NAMALWA (cell line): ENCODE data around the gene LMCD1.
A peak's percentile ranks its signal among the peaks of the same experiment; 100 is the strongest.

ENCODE experiments used
- DNase-seq: peaks from one replicate; pipeline ENCODE4 v3.0.0-alpha.2; 2015; ENCODE audit warnings: low spot score

LMCD1 gene

DNA sequence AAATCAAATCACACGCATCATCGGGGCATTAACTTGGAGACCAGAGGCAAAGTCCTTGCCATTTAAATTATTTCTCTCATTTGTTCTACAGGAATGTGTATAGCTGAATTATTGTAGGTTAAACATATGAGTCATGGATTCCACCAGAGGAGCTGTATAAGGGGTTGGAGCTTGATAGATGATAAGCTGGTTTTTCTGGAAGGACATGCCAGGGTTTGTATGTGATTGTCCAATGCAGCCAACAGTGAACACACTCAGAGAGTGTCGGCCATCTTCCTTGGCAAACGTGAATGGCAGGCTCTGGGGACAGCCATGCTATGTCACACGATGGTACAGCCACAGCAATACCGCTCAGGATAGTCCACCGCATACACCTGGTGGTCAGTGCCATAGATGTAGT lies 117.9 kb downstream of the LMCD1 start:
- no peak for DNase-seq

DNA sequence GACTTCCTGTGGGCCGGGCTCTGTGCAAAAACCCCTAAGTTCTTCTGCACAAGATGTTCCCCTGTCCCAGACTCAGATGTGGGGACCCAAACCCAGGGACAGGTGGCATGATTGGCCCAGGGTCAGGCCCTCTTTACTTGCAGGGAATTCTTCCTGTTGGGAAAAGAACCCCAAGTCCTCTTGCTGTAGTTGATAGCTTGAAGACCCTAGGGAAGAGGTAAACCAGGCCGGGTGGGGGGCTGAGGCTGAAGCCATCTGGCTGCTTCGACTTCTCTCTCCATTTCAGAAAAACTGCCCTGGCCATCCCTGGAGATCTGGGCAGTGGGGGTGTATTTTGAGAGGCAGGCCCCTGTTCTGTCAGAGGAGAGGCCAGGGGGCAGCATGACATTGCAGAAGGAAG lies 119.5 kb downstream of the LMCD1 start:
- no peak for DNase-seq

DNA sequence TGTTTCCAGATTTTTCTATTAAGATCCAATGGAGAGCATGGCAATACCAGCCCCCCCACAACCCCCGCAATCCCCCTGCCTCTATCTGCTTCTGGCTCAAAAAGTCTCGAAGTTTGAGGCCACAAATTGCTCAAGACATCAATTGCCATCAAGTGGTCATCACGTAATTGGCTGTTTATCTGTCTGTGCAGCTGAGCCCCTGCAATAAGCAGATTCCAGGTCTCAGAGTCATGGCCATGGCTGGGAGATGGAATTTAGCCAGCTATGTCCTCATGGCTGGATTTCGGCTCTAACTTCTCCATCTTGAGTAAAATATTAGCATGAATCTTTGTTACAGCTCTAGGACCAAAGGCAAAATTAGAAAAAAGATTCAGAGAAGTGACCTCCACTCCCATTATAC lies 120.2 kb downstream of the LMCD1 start:
- no peak for DNase-seq

DNA sequence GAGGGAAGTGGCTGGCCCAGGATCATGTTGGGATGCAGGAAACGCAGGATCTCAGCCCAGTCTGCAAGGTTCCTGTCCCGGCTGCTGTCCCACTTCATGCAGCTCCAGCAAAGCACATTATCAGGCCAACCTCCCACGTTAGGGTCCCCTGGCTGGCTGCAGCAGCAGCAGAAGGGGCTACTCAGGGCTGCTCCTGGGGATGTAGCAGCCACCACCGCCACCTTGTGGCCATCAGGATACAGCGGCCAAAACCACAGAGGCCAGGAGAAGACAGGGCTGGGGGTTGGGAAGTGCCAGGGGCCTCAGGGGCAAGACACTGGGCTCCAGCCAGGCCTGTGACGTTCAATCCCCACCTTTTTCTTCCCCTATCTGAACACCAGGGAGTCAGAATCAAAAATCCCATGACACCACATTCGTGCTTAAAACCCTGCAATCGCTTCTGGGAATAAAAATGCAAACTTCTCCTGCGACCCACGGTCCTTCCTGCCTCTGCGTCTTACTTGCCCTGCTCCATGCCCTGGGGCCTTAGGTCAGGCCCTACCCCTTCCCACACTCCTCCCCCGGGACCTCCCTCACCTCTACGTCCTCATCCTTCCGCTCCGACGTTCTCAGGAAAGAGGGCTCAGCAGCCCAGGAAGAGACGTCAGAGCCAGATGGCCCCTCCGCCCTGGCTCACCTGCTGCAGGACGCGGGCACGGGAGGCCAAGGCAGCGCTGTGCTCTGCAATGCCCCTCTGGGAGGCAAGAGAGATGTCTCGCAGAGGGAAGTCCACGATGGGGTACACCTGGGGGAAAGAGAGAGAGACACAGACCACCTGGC lies 121.5 kb downstream of the LMCD1 start:
- DNase-seq = peak; percentile 82

DNA sequence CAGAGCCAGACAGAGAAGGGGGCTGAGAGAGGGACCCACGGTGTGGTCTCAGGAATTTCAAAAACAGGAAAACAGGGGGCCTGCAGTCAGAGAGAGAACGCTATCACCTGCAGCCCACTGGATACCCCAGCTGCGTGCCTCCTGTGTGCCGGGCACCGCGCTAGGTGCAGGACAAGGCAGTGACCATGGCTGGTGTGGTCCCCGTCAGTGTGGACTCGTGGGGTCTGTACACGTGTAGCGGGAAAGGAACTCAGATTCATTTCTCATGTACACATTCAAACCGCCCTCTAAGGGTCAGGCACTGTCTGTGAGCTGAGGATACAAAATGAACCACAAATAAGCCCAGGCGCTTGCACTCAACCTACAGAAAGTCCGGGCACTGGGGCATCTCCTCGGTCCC lies 122.1 kb downstream of the LMCD1 start:
- DNase-seq = no peak
